ENCODE data around the gene CBLC. TPM values are rescaled to one million over a fixed set of nuclear protein-coding genes. Genes with fewer than 3 reads are reported as not detected.

The CBLC gene
- total RNA-seq, 1 donor from 2014 or later = not detected

DNA sequence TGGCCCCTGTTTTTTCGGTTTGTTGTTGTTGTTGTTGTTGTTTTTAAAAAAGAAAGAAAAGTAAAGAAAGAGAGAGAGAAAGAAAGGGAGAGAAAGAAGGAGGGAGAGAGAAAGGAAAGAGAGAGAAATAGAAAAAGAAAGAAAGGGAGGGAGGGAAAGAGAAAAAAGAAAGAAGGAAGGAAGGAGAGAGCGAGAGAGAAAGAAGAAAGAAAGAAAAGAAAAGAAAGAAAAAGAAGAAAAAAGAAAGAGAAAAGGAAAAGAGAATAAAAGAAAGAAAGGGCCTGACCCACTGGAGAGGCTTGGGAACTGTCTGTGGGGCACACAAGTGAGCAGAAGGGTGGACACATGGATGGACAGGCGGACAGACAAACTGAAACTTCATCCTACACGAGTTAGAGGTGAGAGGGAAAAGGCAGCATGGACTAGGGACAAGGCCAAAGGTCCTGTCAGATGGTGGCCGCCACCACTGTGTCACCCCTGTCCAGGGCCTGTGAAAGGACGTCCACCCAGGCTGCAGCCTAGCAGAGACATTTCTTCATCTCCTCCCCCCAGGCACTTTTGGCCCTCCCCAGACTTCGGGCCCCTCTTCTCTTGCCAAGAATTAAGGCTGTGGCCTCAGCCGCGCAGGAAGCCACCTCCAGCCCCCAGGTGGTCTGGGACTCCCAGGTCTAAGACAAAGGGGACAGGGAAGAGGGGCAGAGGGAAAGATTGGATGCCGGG is 22.1 kb downstream of the CBLC start:
- no peak for DNase-seq (ENCODE audit: low spot score)

DNA sequence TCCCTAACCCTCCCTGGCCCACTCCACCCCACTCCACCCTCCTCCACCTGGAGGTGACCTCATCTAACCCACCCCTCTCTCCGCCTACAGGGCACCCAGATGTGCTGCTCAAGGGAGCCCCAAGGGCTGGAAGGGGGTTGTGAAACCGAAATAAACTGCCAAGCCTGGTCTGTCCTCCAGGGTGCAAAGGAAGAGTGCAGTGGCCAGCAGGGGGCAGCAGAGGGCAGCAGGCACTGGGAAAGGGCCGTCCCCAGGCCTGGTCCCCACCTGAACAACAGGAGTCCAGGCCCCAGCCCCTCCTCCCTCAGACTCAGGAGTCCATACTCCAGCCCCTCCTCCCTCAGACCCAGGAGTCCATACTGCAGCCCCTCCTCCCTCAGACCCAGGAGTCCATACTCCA is 22.8 kb downstream of the CBLC start:
- DNase-seq (ENCODE audit: low spot score) = peak; percentile 94

DNA sequence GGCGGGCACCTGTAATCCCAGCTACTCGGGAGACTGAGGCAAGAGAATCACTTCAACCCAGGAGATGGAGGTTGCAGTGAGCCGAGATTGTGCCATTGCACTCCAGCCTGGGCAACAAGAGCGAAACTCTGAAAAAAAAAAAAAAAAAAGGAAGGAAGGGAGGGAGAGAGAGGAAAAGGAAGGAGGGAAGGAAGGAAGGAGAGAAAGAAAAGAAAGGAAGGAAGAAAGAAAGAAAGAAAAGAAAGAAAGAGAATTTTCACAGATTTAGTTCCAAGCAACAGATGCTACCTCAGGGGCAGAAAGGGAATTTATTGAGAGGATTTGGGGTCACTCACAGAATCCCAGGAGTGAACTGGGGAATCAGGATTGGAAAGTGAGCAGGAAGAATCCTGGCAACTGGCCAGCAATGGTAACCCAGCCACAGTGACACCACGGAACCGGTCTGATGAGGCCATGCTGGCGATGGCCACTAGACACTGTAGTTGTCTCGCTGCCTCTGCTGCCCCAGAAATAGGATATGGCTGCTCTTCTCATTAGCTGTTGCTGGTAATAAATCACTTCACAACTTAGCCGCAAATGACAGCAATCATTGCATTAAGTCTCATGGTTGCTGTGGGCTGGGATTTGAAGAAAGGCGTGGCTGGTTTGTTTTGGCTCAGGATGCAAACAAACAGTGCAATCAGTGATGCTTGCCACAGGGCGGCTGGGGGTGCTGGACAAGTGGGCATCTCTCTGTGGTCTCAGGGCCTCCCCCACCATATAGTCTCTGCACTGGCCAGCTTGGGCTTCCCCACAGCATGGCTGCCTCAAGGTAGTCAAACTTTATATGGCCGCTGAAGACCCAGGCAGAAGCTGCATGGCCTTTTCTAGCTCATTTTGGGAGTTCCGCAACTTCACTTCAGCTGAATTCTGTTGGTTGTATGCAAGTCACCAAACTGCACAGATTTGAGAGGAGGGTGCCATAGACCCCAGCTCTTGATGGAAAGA is 26.0 kb downstream of the CBLC start:
- DNase-seq (ENCODE audit: low spot score) = no peak

DNA sequence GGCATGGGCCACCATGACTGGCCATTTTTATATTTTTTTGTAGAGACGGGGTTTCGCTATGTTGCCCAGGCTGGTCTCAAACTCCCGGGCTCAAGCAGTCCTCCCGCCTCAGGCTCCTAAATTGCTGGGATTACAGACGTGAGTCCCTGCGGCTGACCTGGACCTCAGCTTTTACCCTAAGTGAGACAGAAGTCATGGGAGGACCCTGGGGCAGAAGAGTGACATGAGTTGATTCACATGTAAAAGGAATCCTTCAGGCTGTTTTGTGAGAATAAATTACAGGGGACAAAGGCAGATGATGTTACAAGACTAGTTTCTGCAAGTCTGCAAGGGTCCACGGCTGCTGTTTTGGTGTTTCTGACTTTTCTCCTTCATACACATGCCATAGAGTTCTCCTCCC is 28.6 kb downstream of the CBLC start:
- DNase-seq (ENCODE audit: low spot score) = no peak

DNA sequence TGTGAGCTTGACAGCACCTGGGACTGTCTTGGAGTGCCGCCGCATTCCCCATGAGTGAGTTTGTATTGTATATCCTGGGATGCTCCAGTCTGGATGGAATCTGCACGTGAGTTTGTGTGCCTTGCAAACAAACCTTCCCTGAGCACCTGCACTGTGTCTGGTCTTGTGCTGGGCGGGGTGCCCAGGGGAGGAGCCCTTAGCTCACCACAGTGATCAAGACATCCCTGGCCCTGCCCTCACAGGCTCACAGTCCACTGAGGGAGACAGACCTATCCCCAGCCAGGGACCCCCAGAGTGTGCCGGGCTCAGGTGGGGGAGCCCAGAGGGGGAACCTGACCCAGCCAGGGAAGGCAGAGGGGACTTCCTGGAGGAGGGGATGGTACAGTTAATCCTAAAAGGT is 29.5 kb downstream of the CBLC start:
- DNase-seq (ENCODE audit: low spot score) = no peak

DNA sequence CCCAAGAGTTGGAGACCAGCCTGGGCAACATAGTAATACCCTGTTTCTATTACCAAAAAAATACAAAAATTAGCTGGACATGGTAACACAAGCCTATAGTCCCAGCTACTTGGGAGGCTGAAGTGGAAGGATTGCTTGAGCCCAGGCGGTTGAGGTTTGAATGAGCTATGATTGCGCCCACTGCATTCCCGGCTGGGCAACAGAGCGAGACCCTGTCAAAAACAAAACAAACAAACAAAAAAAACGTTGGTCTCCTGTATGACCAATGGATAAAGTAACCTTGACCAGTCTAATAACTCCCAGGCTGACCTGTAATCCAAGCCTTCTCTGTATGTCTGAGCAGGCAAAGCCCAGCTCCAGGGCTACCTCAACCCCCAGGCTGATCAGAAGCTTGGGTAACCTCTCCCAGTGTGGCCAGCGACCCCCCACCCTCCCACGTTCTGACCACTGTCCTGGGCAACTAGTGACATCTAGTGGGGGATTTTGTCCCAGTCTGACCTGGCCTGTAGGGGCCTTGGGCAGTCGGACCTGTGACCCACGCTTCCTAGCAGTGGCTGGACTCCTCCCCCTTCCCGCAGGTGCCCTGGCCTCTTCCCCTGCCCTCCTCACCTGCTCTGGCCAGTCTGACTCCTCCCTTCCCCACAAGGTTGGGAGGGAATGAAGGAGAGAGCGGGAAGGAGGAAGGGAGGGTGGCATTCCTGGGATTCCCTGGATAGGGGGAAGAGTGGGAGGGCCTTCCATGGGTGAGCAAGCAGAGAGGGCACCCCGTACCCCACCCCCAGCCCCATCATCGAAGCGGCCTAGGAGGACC is 30.2 kb downstream of the CBLC start:
- DNase-seq (ENCODE audit: low spot score) = no peak

DNA sequence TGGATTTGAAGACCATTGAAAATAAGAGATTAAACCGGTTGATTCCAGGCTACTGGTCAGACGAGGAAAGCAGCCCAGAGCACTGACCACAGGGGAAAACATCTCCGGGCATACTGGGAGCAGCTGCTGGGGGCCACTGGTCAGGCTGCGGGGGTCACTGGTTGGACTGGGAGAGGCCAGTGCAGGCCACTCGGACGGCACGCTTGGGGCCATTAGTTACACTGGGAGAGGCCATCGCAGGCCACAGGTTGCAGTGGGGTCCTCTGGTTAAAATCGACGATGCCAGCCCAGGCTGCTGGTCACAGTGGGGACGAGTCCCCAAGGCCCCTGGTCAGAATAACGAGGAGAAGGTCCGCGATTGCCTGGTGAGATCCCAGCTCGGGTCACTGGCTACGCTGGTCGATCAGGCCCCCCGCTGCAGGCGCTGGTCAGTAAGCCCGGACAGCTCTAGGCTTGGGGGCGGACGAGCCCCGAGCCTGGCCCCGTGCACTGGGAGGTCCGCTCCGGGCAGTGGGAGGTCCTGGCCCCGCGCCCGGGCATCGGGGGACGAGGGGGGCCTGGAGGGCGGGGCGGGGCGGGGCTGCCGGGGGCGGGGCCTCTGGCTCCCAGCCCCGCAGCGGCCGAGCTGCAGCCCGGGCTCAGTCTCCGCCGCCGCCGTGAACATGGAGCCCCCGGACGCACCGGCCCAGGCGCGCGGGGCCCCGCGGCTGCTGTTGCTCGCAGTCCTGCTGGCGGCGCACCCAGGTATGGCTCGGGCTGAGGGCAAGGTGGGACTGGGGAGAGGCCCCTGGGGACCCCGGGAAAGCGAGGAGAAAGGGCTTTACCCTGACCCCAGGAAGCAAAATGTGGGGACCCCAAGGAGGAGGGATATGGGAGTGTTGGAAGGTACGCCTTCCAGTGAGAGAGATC is 31.0 kb downstream of the CBLC start, which contains the start of gene BCAM:
BCAM (plus strand) TSS at position 641 of the 909 bp plus-strand sequence; CDS start at position 663, 22 bp downstream.
- peak; percentile 94 for DNase-seq (ENCODE audit: low spot score)

DNA sequence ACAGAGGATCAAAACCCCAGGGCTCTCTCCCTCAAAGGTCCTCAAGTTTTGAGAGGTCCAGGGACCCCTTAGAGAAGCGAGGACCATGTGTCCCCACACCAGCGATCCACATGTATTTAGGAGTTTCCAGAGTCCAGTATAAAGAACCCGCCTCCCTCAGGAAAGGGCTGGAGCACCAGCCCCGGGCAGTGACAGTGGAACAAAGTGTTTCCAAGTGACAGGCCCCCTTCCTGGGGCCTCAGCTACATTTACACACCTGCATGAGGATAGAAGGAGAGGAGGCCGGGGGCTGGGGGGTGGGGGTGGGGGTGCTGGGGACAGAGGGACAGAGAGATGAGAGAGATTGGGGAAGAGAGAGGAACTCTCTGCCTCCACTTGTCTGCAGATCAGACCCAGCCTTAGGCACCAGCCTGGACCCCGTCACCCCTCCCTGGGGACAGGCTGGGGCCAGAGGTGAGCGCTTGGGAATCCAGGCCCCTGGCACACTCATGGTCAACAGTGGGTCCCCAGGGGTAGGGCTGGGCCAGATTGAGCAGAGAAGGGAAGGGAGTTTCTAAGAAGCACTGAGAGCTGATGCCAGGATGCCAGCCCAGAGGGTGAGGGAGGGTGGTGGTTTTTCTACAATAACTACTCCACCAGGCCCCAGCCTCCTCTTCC is 32.0 kb downstream of the CBLC start:
- no peak for DNase-seq (ENCODE audit: low spot score)

DNA sequence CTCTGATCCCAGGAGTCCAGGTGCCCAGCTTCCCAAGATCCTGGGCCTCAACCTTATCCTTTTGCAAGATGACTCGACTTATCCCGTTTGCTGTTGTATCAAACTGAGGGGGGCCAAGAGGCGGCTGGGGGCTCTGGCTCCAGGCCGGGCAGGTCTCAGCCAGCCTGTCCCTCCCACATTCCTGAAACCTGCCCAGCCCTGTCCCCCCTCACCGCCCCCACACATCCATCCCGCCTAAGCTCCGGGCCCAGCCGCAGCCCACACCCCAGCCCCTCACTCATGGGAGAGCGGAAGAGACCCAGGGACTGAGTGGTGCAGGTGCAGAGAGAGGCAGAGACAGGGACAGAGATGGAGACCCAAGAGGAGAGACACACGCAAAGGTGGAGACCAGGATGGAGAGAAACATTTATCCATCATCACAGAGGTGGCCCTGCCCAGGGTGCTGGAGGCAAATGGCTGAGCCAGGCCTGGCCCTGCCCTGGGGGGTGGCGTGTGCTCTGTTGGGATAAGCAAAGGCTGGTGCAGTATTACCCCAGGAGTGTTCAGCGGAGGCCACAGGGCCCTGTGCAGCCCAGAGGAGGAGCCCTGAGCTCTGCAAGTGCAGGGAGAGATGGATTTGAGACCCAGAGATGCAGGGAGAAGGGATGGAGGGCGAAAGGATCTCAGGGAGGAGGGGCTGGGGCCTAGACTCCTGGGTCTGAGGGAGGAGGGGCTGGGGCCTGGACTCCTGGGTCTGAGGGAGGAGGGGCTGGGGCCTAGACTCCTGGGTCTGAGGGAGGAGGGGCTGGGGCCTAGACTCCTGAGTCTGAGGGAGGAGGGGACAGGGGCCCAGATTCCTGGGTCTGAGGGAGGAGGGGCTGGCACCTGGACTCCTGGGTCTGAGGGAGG is 32.8 kb downstream of the CBLC start:
- no peak for DNase-seq (ENCODE audit: low spot score)

DNA sequence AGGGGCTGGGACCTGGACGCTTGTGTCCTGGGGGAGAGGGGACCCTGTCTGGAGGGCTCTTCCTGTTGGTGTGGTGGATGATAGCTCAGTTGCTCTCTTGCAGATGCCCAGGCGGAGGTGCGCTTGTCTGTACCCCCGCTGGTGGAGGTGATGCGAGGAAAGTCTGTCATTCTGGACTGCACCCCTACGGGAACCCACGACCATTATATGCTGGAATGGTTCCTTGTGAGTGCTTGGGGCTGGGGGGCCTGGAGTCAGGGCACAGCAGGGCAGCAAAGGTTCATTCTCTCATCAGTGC is 33.4 kb downstream of the CBLC start:
- DNase-seq (ENCODE audit: low spot score) = no peak

DNA sequence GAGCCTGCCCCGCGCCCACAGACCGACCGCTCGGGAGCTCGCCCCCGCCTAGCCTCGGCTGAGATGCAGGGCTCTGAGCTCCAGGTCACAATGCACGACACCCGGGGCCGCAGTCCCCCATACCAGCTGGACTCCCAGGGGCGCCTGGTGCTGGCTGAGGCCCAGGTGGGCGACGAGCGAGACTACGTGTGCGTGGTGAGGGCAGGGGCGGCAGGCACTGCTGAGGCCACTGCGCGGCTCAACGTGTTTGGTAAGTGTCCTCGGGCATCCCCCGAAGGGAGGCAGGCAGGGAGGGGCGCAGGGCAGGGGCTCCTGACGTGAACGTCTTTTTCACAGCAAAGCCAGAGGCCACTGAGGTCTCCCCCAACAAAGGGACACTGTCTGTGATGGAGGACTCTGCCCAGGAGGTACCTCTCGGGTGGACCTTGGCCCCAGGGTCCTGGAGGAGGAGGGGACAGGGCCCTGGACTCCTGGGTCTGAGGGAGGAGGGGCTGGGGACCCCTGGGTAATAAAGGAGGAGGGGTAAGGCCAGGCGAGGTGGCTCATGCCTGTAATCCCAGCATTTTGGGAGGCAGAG is 34.5 kb downstream of the CBLC start:
- no peak for DNase-seq (ENCODE audit: low spot score)

DNA sequence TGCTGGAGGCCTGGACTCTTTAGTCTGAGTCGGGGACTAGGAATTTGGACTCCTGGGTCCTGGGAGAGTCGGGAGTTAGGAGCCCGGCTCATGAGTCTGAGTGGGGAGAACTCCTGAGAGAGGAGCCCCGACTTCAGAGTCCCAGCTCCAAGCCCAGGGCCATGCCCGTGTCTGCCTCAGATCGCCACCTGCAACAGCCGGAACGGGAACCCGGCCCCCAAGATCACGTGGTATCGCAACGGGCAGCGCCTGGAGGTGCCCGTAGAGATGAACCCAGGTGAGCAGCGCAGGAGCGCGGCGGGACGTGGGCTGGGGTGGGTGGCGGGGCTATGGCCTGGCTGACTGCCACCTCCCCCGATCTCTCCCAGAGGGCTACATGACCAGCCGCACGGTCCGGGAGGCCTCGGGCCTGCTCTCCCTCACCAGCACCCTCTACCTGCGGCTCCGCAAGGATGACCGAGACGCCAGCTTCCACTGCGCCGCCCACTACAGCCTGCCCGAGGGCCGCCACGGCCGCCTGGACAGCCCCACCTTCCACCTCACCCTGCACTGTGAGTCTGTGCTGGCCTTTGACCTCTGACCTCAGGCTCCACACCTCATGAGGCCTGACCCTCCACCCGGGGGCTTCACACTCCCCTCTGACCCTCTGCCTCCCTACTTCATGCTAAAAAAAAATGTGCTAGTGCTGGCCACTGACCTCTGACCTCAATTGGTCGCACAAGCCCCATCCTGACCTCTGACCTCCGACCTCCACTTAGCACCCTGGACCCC is 35.6 kb downstream of the CBLC start:
- DNase-seq (ENCODE audit: low spot score) = no peak

DNA sequence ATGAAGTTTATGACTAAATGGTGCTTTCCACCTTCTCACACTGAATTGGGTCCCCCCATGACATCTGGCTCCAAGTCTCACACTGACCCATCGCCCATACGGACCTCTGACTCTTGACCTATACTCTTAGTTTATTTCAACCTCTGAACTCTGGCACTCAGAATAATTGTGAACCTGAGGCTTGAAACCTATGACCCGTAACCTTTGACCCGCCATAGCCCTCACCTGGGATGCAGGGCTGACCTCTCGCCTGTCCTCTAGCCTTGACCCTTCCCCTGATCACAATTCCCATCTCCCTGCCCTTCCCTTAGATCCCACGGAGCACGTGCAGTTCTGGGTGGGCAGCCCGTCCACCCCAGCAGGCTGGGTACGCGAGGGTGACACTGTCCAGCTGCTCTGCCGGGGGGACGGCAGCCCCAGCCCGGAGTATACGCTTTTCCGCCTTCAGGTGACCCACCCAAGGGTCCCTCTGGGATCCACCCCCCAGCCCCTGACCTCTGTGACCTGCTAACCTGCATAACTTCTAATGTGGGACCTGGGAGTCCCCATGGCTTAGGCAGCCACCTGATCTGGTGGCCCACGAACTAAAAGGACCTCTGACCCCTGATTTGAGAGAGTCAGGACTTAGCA is 36.3 kb downstream of the CBLC start:
- no peak for DNase-seq (ENCODE audit: low spot score)

DNA sequence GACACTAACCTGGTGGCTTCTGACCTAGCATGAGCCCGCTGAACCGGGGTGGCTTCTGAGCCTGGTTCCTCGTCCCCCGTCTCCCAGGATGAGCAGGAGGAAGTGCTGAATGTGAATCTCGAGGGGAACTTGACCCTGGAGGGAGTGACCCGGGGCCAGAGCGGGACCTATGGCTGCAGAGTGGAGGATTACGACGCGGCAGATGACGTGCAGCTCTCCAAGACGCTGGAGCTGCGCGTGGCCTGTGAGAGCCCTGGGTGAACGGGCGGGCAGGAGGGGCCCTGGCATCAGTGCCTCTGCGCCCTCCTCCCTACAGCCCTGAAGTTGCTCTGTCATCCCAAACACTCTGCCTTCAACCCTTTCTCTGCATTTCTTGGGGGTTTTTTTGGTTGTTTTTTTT is 36.8 kb downstream of the CBLC start:
- no peak for DNase-seq (ENCODE audit: low spot score)

DNA sequence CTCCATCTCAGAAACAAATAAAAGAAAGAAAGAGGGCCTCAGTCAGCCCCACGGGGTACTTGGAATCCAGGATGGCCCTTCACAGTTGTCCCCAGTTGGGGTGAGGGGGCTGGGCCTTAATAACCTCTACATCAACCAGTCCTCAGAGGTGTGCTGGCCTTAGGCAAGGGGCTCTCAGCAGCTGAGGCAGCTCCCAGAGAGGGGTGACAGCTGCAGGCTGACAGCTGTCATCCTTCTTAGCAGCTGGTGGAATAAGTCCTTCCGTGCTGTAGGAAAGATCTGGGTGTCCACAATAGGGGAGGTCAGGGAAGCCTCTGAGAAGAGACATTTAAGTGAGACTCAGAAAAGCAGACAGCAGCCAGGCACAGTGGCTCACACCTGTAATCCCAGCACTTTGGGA is 38.6 kb downstream of the CBLC start:
- DNase-seq (ENCODE audit: low spot score) = no peak

DNA sequence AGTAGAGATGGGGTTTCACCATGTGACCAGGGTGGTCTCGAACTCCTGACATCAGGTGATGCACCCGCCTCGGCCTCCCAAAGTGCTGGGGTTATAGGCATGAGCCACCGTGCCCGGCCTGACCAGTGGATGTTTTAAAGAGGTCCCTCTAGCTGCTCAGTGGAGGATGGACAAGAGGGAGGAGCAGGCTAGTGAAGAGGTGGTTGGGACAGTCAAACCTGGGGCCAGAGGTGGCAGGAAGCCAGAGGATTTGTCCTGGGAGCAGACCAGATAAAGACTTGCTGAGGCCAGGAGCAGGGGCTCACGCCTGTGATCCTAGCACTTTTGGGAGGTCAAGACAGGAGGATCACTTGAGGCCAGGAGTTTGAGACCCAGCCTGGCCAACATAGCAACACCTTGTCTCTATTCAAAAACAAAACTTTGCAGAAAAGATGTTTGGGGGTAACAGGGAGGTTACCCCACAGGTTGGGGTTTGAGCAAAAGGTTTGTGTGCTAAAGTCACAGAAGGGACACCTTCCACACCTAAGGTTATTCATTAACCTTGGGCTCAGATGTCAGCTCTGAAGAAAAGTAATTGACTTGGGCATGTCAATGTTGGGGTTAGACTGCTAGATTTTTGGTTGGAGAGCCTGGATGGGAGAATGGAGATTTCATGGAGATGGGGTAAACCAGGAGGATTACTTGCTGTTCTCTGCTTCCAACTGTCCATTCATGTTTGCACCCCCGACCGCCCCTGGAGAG is 40.2 kb downstream of the CBLC start:
- no peak for DNase-seq (ENCODE audit: low spot score)
